PC-3 (cell line): ENCODE data around the gene ZNF354C. TPM values are rescaled to one million over a fixed set of nuclear protein-coding genes. Genes with fewer than 3 reads are reported as not detected.

Experiments used
- ATAC-seq: fragments of 200-7000 bp; cut with Tn5 transposase; 2 replicates; pipeline ENCODE4 v1.9.1; 2020; ENCODE audit warnings: mild to moderate bottlenecking, moderate library complexity
- BruUV-seq: library from RNA; stranded (reverse); fragments of 400-500 nt; replicated peaks from 2 replicates; lab custom pipeline; 2021; lab: Mats Ljungman, UMichigan
- CTCF ChIA-PET: fragments of 300-600 bp; sonication (Branson Sonifier 250); formaldehyde crosslinking; loops from one replicate; lab custom pipeline; 2022; ENCODE audit warnings: antibody characterized with exemption; lab: Charles Lee
- POLR2A ChIA-PET: fragments of 300-600 bp; sonication (Branson Sonifier 250); formaldehyde crosslinking; loops from one replicate; lab custom pipeline; 2022; ENCODE audit warnings: antibody characterized with exemption; ENCODE audit not compliant: unreplicated experiment; lab: Charles Lee
- DNase-seq: peaks from one replicate; pipeline ENCODE4 v3.0.0-alpha.2; 2015
- H2AFZ ChIP-seq: fragments of 300-600 bp; sonication (generic); 2 replicates; pipeline ENCODE4 v1.6.0; 2016; ENCODE audit warnings: antibody characterized with exemption, low read length
- H3F3A ChIP-seq: fragments of 300-600 bp; sonication (generic); one replicate; pipeline ENCODE4 v1.6.0; 2017; ENCODE audit warnings: antibody characterized with exemption, low read length, control low read depth, mild to moderate bottlenecking; ENCODE audit not compliant: unreplicated experiment
- H3K27ac ChIP-seq: fragments of 300-600 bp; sonication (generic); 2 replicates; pipeline ENCODE4 v1.5.1; 2016; ENCODE audit warnings: mild to moderate bottlenecking, low read length
- H3K27me3 ChIP-seq: fragments of 300-600 bp; sonication (generic); 2 replicates; pipeline ENCODE4 v1.6.1; 2016; ENCODE audit warnings: low read length, mixed read lengths
- H3K36me3 ChIP-seq: fragments of 300-600 bp; sonication (generic); 2 replicates; pipeline ENCODE4 v1.6.1; 2016; ENCODE audit warnings: low read depth, mixed run types, low read length, mixed read lengths
- H3K4me1 ChIP-seq: fragments of 300-600 bp; sonication (generic); 2 replicates; pipeline ENCODE4 v1.5.1; 2016; ENCODE audit warnings: low read length; ENCODE audit not compliant: insufficient read depth
- H3K4me2 ChIP-seq: fragments of 300-600 bp; sonication (generic); 2 replicates; pipeline ENCODE4 v1.6.0; 2016; ENCODE audit warnings: low read length
- H3K4me3 ChIP-seq: fragments of 300-600 bp; sonication (generic); 2 replicates; pipeline ENCODE4 v1.5.1; 2016; ENCODE audit warnings: mild to moderate bottlenecking, low read length, mixed read lengths
- H3K79me2 ChIP-seq: fragments of 300-600 bp; sonication (generic); 2 replicates; pipeline ENCODE4 v1.6.1; 2017; ENCODE audit warnings: low read length, mixed read lengths
- H3K9ac ChIP-seq: fragments of 300-600 bp; sonication (generic); 2 replicates; pipeline ENCODE4 v1.6.0; 2016; ENCODE audit warnings: mild to moderate bottlenecking, low read length
- H3K9me2 ChIP-seq: fragments of 300-600 bp; sonication (generic); replicated peaks from 2 replicates; pipeline ENCODE4 v1.6.1; 2016; ENCODE audit warnings: mixed run types, low read length, mixed read lengths
- H3K9me3 ChIP-seq: fragments of 300-600 bp; sonication (generic); 2 replicates; pipeline ENCODE4 v1.6.1; 2016; ENCODE audit warnings: low read length, mixed read lengths
- H4K20me1 ChIP-seq: fragments of 300-600 bp; sonication (generic); 2 replicates; pipeline ENCODE4 v1.6.1; 2016; ENCODE audit warnings: low read length, mixed read lengths
- EZH2 ChIP-seq: fragments of 300-600 bp; sonication (generic); IDR thresholded peaks from one replicate; pipeline ENCODE4 v1.6.1; 2017; ENCODE audit warnings: antibody characterized with exemption, mild to moderate bottlenecking, low read length; ENCODE audit not compliant: unreplicated experiment
- EZH2phosphoT487 ChIP-seq: fragments of 300-600 bp; sonication (generic); IDR thresholded peaks from 2 replicates; pipeline ENCODE4 v1.6.1; 2018; ENCODE audit warnings: mild to moderate bottlenecking, antibody characterized with exemption, low read length, borderline replicate concordance
- intact Hi-C: fragments of 100-400 bp; cut with micrococcal nuclease; formaldehyde crosslinking; loops from 2 replicates; pipeline ENCODE4 v1.9.0; 2023
- total RNA-seq: library from RNA; depleted of rRNA; stranded (reverse); fragments of >200 nt; gene quantifications from 2 replicates; pipeline ENCODE4 v1.2.3, GENCODE V29; 2014
- TF ChIP-seq, protein P1 (sequence below): fragments of 300-600 bp; sonication (generic); conservative IDR thresholded peaks from 2 replicates; pipeline ENCODE4 v1.5.1; 2017; ENCODE audit warnings: antibody characterized with exemption, low read depth, mild to moderate bottlenecking, low read length

Gene ZNF354C
- total RNA-seq, 1 experiment from 2014 or later: not detected

DNA sequence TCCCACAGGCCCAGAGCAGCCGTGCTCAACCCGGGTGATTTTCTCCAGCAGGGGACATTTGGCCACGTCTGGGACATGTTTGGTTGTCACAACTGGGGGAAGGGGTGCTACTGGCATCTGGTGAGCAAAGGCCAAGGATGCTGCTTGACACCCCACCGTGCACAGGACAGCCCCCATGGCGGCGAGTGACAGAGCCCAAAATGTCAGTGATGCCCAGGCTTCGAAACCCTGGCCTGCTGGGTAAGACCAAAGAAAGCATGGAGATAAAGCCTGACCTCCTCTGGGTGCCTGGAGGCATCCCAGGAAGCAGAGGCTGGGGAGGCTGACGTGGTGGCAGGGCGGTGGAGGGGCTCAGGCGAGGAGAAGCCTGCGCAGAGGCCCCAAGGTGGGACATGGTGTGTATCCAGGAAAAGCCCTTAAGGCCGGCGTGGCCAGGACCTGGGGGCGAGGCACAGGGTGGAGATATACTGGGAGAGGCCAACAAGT, 66.4 kb downstream of the ZNF354C start:
- Histone ChIP-seq H3K9me3 (no peaks in the 10 kb centered on the region), H3F3A (no peaks in the 10 kb centered on the region), H3K4me3 (no peak overlapping the region), H4K20me1 (no peaks in the 10 kb centered on the region), H3K9ac (no peak overlapping the region), H3K79me2 (no peaks in the 10 kb centered on the region), H3K27me3 (no peaks in the 10 kb centered on the region), H2AFZ (no peak overlapping the region), H3K9me2 (no peaks in the 10 kb centered on the region), H3K27ac (no peak overlapping the region), H3K36me3 (no peaks in the 10 kb centered on the region), H3K4me1 (no peaks in the 10 kb centered on the region), H3K4me2 (no peak overlapping the region)
- ATAC-seq (no peak), DNase-seq (no peak)
- BruUV-seq: no TSS peak
- no peak for TF ChIP-seq EZH2phosphoT487
- TF ChIP-seq EZH2: no peak
- TF ChIP-seq, protein P1, sequence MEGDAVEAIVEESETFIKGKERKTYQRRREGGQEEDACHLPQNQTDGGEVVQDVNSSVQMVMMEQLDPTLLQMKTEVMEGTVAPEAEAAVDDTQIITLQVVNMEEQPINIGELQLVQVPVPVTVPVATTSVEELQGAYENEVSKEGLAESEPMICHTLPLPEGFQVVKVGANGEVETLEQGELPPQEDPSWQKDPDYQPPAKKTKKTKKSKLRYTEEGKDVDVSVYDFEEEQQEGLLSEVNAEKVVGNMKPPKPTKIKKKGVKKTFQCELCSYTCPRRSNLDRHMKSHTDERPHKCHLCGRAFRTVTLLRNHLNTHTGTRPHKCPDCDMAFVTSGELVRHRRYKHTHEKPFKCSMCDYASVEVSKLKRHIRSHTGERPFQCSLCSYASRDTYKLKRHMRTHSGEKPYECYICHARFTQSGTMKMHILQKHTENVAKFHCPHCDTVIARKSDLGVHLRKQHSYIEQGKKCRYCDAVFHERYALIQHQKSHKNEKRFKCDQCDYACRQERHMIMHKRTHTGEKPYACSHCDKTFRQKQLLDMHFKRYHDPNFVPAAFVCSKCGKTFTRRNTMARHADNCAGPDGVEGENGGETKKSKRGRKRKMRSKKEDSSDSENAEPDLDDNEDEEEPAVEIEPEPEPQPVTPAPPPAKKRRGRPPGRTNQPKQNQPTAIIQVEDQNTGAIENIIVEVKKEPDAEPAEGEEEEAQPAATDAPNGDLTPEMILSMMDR: no peak
- intact Hi-C loops: no loop called here
- ChIA-PET POLR2A (no interaction called here), CTCF (no interaction called here)

DNA sequence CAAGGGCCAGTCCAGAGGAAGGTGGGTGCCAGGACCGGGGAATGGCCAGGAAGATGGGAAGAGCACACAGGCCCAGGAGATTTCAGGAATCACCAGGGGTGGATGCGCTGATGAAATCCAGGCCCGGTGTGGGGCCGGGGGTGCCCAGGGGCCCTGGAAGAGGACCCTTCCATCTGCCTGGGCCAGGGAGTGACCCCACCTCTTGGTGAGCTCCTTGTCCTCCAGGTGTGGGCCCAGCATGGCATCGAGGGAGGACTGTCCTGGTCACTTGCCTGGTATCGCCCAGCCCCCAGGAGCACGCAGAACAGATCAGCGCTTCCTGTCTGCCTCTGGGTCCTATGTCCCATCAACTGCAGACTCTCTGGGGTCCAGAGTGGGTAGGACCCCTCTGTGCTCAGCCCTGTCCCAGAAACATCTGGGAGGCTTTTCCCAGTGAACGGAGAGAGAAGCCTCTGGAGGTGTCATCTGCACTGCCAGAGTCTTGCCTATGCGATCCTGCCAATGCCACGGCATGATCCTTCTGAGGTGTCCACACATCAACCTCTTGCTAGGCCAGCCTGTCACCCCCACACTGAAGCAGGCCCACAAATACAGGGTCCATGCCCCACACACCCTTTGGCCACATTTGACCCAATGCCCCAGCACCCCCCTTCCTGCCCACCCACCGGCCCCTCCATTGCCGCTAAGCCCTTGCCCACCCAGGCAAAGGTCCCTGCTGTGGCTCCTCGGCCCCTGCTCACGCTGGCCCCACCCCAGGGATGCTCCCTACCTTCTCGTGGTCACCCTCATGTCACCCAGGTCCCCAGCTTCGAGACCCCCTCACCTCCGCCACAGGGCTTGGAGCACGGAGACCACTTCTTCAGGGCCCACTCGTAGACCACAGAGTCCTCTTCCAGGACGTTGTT, 67.2 kb downstream of the ZNF354C start:
- no peaks in the 10 kb centered on the region for H3K9me3 ChIP-seq
- no TSS peak for BruUV-seq

More for the DNA sequence above, 67.2 kb downstream of the ZNF354C start:
- H3K4me1 ChIP-seq: no peaks in the 10 kb centered on the region
- no peak overlapping the region for H2AFZ ChIP-seq
- POLR2A ChIA-PET: no interaction called here
- no peaks in the 10 kb centered on the region for H3K27me3 ChIP-seq
- H3K4me3 ChIP-seq: no peak overlapping the region
- H3K9ac ChIP-seq: no peak overlapping the region
- CTCF ChIA-PET: no interaction called here
- ATAC-seq: no peak
- intact Hi-C loops: no loop called here
- no peaks in the 10 kb centered on the region for H3K36me3 ChIP-seq
- no peaks in the 10 kb centered on the region for H3K79me2 ChIP-seq
- no peak for DNase-seq
- no peak overlapping the region for H3K27ac ChIP-seq
- TF ChIP-seq, protein P1: no peak
- TF ChIP-seq EZH2 (no peak), EZH2phosphoT487 (no peak)
- H3F3A ChIP-seq: no peaks in the 10 kb centered on the region
- H3K4me2 ChIP-seq: no peak overlapping the region
- no peaks in the 10 kb centered on the region for H3K9me2 ChIP-seq
- H4K20me1 ChIP-seq: no peaks in the 10 kb centered on the region
